ENCODE data around the gene MAP2. TPM values are rescaled to one million over a fixed set of nuclear protein-coding genes. Genes with fewer than 3 reads are reported as not detected.
A peak's percentile ranks its signal among the peaks of the same experiment; 100 is the strongest.

Gene MAP2
- total RNA-seq, 2 experiments from 2014 or later = not detected

- Mint-ChIP-seq H3K9me3 (ENCODE audit: insufficient read depth) (no peaks in the 10 kb centered on the region), H3K27ac (no peak overlapping the region), H3K27me3 (ENCODE audit: low read depth) (no peaks in the 10 kb centered on the region), H3K4me3 (no peak overlapping the region), H3K36me3 (ENCODE audit: low read depth) (no peaks in the 10 kb centered on the region), H3K4me1 (ENCODE audit: low read depth) (peaks cover 18% of the 10 kb centered on the region)
- DNase-seq (no peak), ATAC-seq (no peak)
- POLR2A ChIA-PET = no interaction called here
- CTCF ChIA-PET = no interaction called here
Measured at GRCh38 chr2:209525331-209525730, 101.5 kb downstream of the MAP2 start.

GRCh38 chr2:209525834-209526281, 102.0 kb downstream of the MAP2 start:
- peaks cover 18% of the 10 kb centered on the region for H3K4me1 Mint-ChIP-seq (ENCODE audit: low read depth)
- peak overlapping the region; percentile 23 for H3K4me3 Mint-ChIP-seq
- no peak overlapping the region for H3K27ac Mint-ChIP-seq
- ATAC-seq = no peak
- POLR2A ChIA-PET = no interaction called here
- no peaks in the 10 kb centered on the region for H3K36me3 Mint-ChIP-seq (ENCODE audit: low read depth)
- CTCF ChIA-PET = no interaction called here
- DNase-seq = no peak
- no peaks in the 10 kb centered on the region for H3K27me3 Mint-ChIP-seq (ENCODE audit: low read depth)
- H3K9me3 Mint-ChIP-seq (ENCODE audit: insufficient read depth) = no peaks in the 10 kb centered on the region

GRCh38 chr2:209526561-209526960, 102.7 kb downstream of the MAP2 start:
- no peaks in the 10 kb centered on the region for H3K36me3 Mint-ChIP-seq (ENCODE audit: low read depth)
- no peaks in the 10 kb centered on the region for H3K27me3 Mint-ChIP-seq (ENCODE audit: low read depth)
- H3K4me3 Mint-ChIP-seq = no peak overlapping the region
- POLR2A ChIA-PET = interaction anchor here (0.6 kb wide), 1 partner anchor 794 kb away, joined by 3 read pairs; no protein-coding TSS in a partner anchor
- no peaks in the 10 kb centered on the region for H3K9me3 Mint-ChIP-seq (ENCODE audit: insufficient read depth)
- H3K4me1 Mint-ChIP-seq (ENCODE audit: low read depth) = peaks cover 18% of the 10 kb centered on the region
- ATAC-seq = no peak
- CTCF ChIA-PET = no interaction called here
- H3K27ac Mint-ChIP-seq = no peak overlapping the region
- DNase-seq = no peak

GRCh38 chr2:209529579-209529978, 105.7 kb downstream of the MAP2 start:
- POLR2A ChIA-PET = no interaction called here
- Mint-ChIP-seq H3K4me1 (ENCODE audit: low read depth) (peaks cover 18% of the 10 kb centered on the region), H3K27me3 (ENCODE audit: low read depth) (peaks cover 6% of the 10 kb centered on the region), H3K9me3 (ENCODE audit: insufficient read depth) (no peaks in the 10 kb centered on the region), H3K36me3 (ENCODE audit: low read depth) (no peaks in the 10 kb centered on the region), H3K4me3 (no peak overlapping the region), H3K27ac (no peak overlapping the region)
- CTCF ChIA-PET = no interaction called here
- ATAC-seq = no peak
- no peak for DNase-seq

DNA sequence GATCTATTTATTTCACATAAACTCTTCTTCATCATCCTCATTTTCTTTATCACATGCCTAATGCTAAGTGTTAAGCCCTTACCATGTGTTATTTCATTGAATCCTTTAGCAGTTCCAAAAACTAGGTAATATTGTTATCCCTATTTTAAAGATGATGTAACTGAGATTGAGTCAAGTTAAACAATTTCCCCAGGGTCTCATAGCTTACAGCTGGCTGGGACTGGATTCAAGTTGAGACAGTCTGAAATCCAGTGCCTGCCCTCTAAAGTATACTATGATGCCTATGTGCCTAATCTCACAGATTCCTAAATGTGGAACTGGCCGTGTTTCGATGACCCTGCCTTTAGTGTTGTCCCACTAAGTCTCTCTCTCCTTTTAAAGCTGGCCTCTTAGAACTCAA, 108.5 kb downstream of the MAP2 start:
- Mint-ChIP-seq H3K4me3 (no peak overlapping the region), H3K9me3 (ENCODE audit: insufficient read depth) (no peaks in the 10 kb centered on the region), H3K27me3 (ENCODE audit: low read depth) (peaks cover 6% of the 10 kb centered on the region), H3K36me3 (ENCODE audit: low read depth) (no peaks in the 10 kb centered on the region), H3K4me1 (ENCODE audit: low read depth) (peaks cover 2% of the 10 kb centered on the region), H3K27ac (no peak overlapping the region)
- ATAC-seq (no peak), DNase-seq (no peak)
- POLR2A ChIA-PET = no interaction called here
- CTCF ChIA-PET = no interaction called here

DNA sequence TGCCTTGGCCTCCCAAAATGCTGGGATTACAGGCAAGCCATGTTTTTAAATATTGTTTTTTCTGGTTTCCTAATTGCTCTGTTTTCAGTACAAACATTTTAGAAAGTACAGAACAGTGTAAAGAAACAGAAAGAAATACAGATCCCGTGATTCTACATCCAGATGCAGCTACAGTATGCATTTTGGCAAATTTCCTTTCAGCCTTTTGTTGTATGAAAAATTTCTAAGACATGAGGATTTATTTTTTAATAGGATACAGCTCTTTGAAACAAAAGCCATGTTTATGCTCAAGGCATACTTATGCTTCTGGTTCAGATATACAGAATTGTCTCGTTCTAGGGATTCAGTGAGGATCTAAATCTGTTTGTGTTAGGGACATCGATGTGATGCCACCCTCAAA, 109.5 kb downstream of the MAP2 start:
- no peaks in the 10 kb centered on the region for H3K36me3 Mint-ChIP-seq (ENCODE audit: low read depth)
- no peak overlapping the region for H3K27ac Mint-ChIP-seq
- H3K4me3 Mint-ChIP-seq = no peak overlapping the region
- H3K4me1 Mint-ChIP-seq (ENCODE audit: low read depth) = no peaks in the 10 kb centered on the region
- POLR2A ChIA-PET = no interaction called here
- ATAC-seq = no peak
- CTCF ChIA-PET = no interaction called here
- DNase-seq = no peak
- H3K9me3 Mint-ChIP-seq (ENCODE audit: insufficient read depth) = no peaks in the 10 kb centered on the region
- H3K27me3 Mint-ChIP-seq (ENCODE audit: low read depth) = peaks cover 6% of the 10 kb centered on the region

GRCh38 chr2:209534228-209534627, 110.4 kb downstream of the MAP2 start:
- Mint-ChIP-seq H3K27me3 (ENCODE audit: low read depth) (peaks cover 6% of the 10 kb centered on the region), H3K27ac (no peak overlapping the region), H3K4me3 (no peak overlapping the region), H3K36me3 (ENCODE audit: low read depth) (no peaks in the 10 kb centered on the region), H3K4me1 (ENCODE audit: low read depth) (no peaks in the 10 kb centered on the region), H3K9me3 (ENCODE audit: insufficient read depth) (no peaks in the 10 kb centered on the region)
- DNase-seq (no peak), ATAC-seq (no peak)
- POLR2A ChIA-PET = no interaction called here
- CTCF ChIA-PET = no interaction called here

GRCh38 chr2:209536363-209536762, 112.5 kb downstream of the MAP2 start:
- Mint-ChIP-seq H3K27ac (no peak overlapping the region), H3K9me3 (ENCODE audit: insufficient read depth) (peaks cover 2% of the 10 kb centered on the region), H3K36me3 (ENCODE audit: low read depth) (no peaks in the 10 kb centered on the region), H3K4me3 (no peak overlapping the region), H3K27me3 (ENCODE audit: low read depth) (peaks cover 6% of the 10 kb centered on the region), H3K4me1 (ENCODE audit: low read depth) (no peaks in the 10 kb centered on the region)
- ATAC-seq (no peak), DNase-seq (no peak)
- CTCF ChIA-PET = interaction anchor here (0.6 kb wide), 1 partner anchor 541 kb away, joined by 3 read pairs; no protein-coding TSS in a partner anchor
- POLR2A ChIA-PET = interaction anchor here (0.6 kb wide), 1 partner anchor 1597 kb away, joined by 3 read pairs; no protein-coding TSS in a partner anchor

DNA sequence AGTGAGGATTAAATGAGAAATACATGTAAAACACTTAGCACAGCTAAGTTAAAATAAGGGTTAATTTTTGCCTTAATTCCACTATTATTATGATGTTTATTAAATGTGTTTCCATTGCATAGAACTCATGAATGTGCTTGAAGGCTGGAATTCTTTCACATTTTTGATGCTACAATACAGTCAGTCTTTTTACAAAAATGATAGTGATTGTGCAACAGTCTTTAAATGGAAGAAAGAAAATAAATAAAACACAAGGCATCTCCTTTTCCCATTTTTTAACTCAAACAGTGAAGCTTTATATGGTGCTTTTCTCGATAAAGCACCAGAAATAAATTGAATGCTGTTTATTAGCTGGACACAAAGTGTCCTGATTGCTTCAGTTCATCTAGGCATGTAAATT, 123.9 kb downstream of the MAP2 start:
- ChIA-PET POLR2A (no interaction called here), CTCF (no interaction called here)
- no peak overlapping the region for H3K27ac Mint-ChIP-seq
- H3K4me3 Mint-ChIP-seq = no peak overlapping the region
- ATAC-seq = no peak
- peaks cover 3% of the 10 kb centered on the region for H3K27me3 Mint-ChIP-seq (ENCODE audit: low read depth)
- no peaks in the 10 kb centered on the region for H3K4me1 Mint-ChIP-seq (ENCODE audit: low read depth)
- no peaks in the 10 kb centered on the region for H3K36me3 Mint-ChIP-seq (ENCODE audit: low read depth)
- no peaks in the 10 kb centered on the region for H3K9me3 Mint-ChIP-seq (ENCODE audit: insufficient read depth)
- no peak for DNase-seq

DNA sequence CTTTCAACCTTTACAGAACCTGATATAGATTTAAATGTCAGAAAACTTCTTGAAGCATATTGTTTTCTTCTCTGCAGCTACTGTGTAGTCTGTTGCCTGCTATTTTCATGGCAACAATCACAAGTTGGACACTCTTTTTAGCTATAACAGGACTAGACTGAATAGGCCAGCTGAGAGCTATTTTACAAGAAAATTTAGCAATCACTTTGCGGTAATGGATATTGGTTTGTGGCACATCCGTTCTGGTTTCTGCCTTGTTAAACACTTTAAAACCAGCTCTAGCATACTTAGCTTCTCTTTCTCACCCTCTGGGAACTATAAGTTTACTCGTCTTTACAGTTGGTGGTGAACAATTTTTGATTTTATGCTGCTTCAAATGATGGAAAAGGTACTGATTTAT, 125.7 kb downstream of the MAP2 start:
- DNase-seq = no peak
- CTCF ChIA-PET = no interaction called here

DNA sequence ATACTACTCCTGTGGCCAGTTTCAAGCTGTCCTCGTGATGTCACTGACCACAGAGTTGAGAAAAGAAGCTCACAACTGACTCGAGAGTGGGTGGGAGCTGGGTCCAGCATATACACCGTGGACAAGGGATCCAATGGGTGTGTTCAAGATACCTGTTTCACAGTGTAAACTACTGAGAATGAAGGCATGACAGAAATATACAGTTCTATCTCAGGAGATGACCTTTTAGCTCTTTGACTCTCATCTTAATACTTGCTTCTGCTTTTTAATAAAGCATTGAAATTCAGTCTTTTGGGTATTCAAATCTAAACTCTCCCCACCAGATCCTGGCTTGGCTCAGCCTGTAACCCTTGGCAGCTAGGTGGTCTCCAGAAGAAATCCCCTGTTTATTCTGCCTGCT, 130.1 kb downstream of the MAP2 start:
- H3K4me3 Mint-ChIP-seq = no peak overlapping the region
- CTCF ChIA-PET = no interaction called here
- ATAC-seq = no peak

More for the DNA sequence above, 125.7 kb downstream of the MAP2 start:
- H3K4me3 Mint-ChIP-seq = no peak overlapping the region
- H3K36me3 Mint-ChIP-seq (ENCODE audit: low read depth) = no peaks in the 10 kb centered on the region
- H3K4me1 Mint-ChIP-seq (ENCODE audit: low read depth) = no peaks in the 10 kb centered on the region
- no peak overlapping the region for H3K27ac Mint-ChIP-seq
- no peak for ATAC-seq
- peaks cover 3% of the 10 kb centered on the region for H3K27me3 Mint-ChIP-seq (ENCODE audit: low read depth)
- POLR2A ChIA-PET = no interaction called here
- H3K9me3 Mint-ChIP-seq (ENCODE audit: insufficient read depth) = no peaks in the 10 kb centered on the region

DNA sequence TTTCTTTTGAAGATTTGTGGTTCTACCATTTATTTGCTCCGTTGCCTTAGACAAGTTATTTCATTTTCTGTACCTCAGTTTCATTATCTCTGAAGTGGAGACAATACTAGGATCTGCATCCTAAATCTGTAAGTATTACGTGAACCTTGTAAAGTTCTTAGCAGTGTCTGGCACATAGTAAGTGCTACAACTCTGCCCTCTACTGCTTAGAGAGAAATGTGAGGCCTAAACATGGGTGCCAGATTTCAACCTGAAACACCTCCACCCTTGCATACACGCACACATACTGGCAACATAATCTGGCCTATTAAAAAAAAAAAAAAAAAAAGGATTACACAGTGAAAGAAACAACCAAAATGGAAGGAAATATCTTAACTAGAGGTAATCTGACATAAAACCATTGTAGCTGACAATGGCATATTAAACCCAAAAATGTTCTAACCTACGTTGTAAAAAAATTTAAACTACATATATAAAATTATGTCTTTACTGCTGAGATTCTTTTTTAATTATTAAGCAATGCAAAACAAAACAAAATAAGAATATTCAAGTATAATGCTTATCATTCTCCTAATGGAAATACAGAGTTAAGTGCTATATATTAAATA, 132.6 kb downstream of the MAP2 start:
- H3K4me1 Mint-ChIP-seq (ENCODE audit: low read depth) = no peaks in the 10 kb centered on the region
- H3K9me3 Mint-ChIP-seq (ENCODE audit: insufficient read depth) = no peaks in the 10 kb centered on the region
- no peaks in the 10 kb centered on the region for H3K27me3 Mint-ChIP-seq (ENCODE audit: low read depth)
- no peak for ATAC-seq
- H3K36me3 Mint-ChIP-seq (ENCODE audit: low read depth) = no peaks in the 10 kb centered on the region
- CTCF ChIA-PET = no interaction called here
- no peak overlapping the region for H3K27ac Mint-ChIP-seq
- no peak overlapping the region for H3K4me3 Mint-ChIP-seq
- no peak for DNase-seq
- POLR2A ChIA-PET = no interaction called here

More for the DNA sequence above, 130.1 kb downstream of the MAP2 start:
- H3K36me3 Mint-ChIP-seq (ENCODE audit: low read depth) = no peaks in the 10 kb centered on the region
- no peaks in the 10 kb centered on the region for H3K27me3 Mint-ChIP-seq (ENCODE audit: low read depth)
- H3K9me3 Mint-ChIP-seq (ENCODE audit: insufficient read depth) = no peaks in the 10 kb centered on the region
- DNase-seq = no peak
- no peaks in the 10 kb centered on the region for H3K4me1 Mint-ChIP-seq (ENCODE audit: low read depth)
- POLR2A ChIA-PET = no interaction called here
- no peak overlapping the region for H3K27ac Mint-ChIP-seq

GRCh38 chr2:209560911-209561310, 137.1 kb downstream of the MAP2 start:
- H3K9me3 Mint-ChIP-seq (ENCODE audit: insufficient read depth) = no peaks in the 10 kb centered on the region
- no peak overlapping the region for H3K4me3 Mint-ChIP-seq
- ChIA-PET CTCF (no interaction called here), POLR2A (no interaction called here)
- ATAC-seq (no peak), DNase-seq (no peak)
- no peaks in the 10 kb centered on the region for H3K27me3 Mint-ChIP-seq (ENCODE audit: low read depth)
- H3K4me1 Mint-ChIP-seq (ENCODE audit: low read depth) = no peaks in the 10 kb centered on the region
- no peak overlapping the region for H3K27ac Mint-ChIP-seq
- no peaks in the 10 kb centered on the region for H3K36me3 Mint-ChIP-seq (ENCODE audit: low read depth)

Data from activated CD8-positive, alpha-beta T cell treated with anti-CD3 and anti-CD28 coated beads, Interleukin-2, amount 10 ng/mL, durations not matched to agents 7 days and 5 days (primary cell).